Measurements from ENCODE around the gene CCDC187.

Gene CCDC187

DNA sequence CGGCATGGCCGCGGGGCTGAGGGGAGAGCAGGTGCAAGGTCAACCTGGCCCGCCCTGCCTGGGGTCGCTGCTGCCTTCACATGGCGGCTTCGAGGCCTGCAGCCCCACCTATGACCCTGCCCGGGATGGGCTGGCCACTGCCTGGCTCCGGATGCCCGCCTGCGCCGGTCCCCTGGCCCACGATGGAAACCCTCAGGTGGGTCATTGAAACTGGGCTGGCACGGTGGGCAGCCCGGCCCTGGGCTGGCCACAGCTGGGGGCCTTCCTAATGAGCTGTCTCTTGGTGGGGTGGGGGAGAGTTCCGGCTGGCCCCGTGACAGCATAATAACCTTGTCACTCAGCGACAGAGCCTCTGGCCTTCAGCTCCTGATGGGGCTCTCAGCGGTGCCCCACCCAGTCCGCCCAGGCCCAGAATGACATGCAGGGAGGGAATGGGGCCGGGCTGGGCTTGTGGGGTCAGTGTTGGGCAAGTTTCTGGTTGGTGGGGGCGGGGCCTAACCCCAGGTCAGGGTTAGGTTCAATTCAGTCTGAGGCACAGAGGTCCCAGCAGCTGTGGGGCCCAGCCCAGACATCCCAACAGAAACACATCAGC is at the start of gene CCDC187:
TSS of gene CCDC187 (minus strand) at position 270 of the 592 bp plus-strand sequence. CDS start at position 6, 264 bp downstream.
- no peak for DNase-seq

DNA sequence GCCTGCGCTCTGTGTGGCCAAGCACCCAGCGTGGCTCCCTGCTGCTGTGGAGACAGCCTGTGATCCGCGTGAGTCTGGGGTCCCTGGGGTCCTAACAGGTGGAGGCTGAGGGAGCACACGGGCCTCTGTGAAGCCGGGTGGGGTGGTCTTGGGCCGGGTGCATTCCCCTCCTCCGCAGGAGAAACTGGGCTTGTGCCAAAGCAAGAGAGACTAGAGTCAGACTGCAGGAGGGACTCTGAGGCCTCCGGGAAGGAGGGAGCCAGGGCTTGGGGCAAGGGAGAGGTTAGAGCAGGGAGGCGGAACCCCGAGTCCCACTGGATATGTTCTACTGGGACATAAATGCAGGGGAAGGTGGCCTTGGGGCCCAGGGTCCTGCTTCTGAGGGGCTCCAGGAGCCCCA is 49.2 kb upstream of the CCDC187 start:
- DNase-seq, result no peak

DNA sequence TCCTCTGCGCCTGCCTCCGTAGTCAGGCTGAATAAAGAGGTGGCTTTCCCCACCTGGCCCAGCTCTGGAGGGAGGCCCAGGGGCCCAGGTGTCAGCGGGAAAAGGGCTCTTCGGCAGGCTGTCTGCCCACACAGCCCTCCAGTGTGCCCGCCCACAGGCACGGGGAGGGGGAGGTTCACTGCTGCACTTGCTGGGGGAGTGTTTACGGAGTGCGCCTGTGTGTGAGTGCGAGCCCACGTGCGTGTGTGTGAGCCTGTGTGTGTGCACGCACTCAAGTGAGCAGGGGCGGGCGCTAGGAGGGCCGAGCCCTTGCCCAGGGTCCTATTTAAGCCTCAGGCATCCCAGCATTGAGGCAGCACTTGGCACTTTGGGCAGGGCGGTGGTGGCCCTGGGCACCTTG is 48.8 kb upstream of the CCDC187 start:
- DNase-seq, result peak in 1 of 2 experiments; percentile 11

DNA sequence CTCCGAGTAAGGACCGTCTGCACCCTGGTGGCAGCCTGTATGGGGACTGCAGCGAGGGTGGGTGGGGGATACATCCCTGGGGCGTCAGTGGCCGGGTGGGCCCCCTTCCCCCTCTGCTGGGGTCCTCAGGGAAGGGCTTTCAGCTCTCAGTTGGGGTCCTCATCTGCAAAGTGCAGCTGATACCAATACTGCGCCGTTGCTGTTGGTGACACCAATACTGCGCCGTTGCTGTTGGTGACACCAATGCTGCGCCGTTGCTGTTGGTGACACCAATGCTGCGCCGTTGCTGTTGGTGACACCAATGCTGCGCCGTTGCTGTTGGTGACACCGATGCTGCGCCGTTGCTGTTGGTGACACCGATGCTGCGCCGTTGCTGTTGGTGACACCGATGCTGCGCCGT is 48.0 kb upstream of the CCDC187 start:
- peak; percentile 74 to 88 for DNase-seq

DNA sequence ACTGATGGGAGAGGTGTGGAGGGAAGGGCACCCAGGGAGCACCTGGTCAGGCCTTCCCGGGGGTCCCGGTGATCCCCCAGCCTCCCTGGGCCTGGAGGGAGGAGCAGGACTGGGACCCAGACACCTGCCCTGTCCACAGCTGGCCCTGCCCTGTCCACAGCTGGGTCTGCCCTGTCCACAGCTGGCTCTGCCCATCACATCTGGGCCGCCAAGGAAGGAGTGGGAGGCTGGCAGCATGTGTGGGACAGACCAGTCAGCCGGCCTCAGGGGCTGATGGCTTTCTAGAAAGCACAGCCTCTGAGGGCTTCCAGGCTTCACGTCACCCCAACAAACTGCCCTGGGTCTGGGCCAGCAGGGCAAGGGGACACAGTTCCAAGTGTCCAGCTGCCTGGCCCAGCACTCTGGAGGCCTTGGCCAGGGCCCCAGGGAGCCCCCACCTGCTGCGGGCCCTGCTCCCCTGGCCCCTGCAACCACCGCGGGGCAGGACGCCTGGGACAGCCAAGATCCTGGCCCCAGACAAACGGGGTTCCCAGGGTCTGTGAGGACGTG is 47.4 kb upstream of the CCDC187 start:
- no peak for DNase-seq

DNA sequence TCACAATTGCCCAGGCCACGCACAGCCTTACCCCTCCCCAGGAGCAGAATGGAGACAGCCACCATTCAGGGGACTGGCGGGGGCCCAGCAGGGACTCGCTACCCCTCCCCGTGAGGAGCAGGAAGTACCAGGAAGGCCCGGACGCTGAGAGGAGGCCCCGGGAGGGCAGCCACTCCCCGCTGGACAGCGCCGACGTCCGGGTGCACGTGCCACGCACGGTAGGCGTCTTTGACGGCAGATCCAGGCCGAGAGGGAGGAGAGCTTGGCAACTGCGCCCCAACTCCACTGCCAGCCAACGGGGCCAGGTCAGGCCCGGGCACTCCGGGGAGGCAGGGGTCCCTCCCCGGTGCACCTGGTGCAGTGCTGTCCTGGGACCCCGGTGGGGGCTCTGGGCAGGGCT is 45.7 kb upstream of the CCDC187 start:
- DNase-seq, result no peak

DNA sequence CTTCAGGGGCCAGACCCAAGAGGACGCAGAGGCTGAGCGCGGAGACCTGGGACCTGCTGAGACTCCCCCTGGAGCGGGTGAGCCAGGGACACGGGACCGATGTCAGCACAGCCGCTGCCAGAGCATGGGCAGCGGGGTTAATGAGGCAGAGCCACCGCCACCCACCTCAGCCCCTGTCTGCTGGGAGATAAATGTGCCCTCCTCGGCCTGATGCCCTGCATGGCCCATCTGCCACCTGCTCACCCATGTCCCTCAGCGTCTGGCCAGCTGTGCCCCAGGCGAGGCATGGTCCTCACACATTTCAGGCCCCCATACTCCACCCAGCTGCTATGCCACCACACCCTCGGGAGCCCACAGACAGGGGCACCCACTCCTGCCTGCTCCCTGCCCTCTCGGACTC is 44.8 kb upstream of the CCDC187 start:
- DNase-seq, result no peak

DNA sequence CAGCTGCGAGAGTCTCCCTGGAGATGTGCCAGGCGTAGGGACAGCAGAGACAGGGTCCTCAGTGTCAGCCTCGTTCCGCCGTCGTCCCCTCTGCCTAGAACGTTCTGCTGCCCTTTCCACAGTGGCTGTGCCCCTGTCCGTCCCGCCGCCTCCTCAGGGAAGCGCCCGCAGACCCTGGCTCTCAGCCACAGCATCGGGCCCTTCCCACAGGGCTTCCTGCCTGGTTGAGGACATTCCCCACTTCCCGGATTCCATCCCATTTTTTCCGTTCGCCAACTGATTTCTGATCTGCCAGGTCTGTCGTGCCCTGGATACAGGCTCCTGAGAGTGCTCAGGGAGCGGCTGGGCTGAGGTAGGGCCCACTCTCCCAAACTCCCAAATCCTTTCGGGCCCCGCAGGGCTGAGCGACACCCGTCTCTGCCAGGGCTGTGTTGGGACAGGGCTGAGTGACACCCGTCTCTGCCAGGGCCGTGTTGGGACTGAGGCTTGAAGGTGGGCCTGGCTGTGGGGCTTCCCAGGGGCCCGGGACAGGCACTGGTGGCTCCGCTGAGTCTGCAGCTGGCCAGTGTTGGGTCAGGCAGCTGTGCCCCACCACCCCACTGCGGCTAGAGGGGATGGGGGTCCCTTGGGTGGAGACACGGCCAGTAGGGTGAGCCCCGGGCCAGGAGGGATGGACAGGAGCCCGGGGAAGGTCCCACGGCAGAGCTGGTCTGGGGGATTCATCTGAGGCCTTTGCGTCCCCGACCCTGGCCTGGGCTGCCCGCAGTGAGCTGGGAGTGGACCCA is 43.8 kb upstream of the CCDC187 start:
- peak in 1 of 2 experiments; percentile 15 for DNase-seq

DNA sequence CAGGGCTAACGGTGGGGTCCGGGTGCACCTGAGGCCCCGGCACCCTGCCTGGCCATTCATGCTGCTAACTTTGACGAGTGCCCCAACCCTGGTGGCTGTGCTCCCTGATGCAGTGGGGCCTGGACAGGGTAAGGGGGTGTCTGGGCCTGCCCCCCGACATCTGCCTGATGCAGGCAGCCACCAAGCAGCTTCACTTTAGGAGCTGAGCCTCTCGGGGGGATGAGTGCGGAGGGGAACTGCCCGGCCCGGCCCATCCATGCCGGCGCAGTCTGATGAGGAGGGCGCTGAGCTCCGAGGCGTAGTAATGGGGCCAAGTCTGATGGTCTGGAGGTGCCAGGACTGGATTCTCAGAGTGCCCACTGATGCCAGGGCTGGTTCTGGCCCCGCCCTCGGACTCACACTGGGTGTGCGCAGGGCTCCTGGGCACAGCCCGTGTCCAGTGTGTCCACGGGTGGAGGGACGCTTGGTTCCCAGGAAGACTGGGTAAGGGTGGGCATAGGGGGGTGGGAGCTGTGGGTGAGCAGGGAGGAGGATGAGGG is 43.1 kb upstream of the CCDC187 start:
- DNase-seq, result no peak

DNA sequence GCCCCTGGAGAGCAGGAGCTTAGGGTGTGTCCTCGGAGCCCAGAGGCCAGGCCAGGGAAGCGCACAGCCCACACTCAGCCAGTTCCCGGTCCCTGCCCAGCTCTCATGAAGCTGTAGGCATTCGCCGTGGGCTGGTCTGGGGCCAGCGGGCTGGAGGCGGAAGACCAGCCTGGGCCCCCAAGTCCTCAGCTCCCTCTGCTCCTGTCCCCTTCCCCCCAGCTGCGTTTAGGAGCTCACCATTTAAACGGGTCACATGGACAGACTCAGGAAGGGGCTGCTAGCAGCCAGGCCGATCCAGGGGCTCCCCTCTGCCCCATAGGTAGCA is 42.2 kb upstream of the CCDC187 start:
- no peak for DNase-seq

DNA sequence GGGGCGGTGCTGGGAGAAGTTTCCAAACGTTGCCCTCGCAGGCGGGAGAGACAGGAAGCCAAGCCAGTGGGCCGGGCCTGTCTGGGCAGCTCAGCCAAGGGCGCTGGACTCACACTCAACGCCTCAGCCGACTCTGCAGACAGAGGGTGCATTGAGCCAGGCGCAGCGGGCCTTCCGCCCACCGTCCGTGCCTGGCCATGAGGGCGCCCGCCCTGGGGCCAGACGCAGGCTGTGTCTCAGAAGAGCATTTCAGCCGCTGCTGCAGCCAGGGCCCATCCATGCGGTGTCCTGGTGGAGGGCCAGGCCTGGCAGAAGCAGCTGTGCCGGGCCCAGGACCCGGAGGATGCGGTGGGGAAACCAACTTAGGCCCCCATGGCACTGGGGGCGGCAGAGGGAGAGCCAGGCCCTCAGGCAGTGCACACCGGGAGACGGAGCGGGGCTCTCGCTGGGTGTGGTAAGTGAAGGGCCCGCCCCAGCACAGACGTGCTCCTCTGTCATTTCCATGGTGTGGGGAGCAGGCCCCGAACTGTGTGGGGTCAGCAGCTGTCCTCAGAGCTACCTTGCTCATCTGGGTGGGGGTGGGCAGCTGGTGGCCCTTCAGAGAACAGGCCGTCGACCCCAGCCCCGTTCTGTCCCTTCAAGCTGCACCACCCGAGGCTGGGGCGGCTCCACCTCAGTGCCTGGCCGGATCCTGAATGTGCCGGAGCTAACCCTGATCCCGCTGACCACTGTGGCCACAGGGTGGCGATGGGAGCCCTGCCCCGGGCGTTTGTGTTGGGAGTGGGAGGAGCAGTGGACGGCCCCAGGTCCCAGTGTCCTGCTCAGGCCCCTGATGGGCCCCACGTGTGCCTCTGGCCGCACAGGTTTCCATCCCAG is 41.6 kb upstream of the CCDC187 start:
- DNase-seq, result no peak

DNA sequence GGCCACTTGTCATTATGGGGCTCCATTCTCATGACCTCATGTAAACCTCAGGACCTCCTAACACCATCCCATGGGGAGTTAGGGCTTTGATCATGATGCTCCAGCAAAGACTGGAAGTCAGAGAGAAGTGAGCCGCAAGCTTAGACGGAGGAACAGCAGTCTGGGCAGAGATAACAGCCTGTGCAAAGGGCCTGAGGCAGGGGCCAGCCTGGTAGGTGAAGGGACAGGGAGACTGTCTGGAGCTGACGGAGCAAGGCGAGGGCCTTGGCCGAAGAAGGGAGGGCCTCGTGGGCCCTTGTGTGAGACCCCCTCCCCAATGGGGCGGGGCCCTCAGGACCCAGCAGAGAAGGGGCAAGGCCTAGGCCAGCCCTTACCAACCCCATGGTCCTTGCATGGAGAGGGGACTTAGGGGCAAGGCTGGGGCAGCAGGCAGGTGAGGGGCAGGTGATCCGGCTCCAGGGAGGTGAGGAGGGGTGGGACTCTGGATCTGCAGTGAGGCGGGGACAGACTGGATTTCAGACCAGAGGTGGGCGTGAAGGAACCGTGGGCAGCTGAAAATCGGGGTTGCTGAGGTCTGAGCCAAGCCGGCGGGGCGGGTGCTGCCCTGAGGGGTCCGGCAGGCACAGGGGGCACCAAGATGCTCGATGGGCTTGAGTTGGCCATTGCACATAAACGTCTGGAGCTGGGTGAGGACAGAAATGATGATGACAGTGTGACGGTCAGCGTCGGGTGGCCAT is 40.8 kb upstream of the CCDC187 start:
- no peak for DNase-seq

DNA sequence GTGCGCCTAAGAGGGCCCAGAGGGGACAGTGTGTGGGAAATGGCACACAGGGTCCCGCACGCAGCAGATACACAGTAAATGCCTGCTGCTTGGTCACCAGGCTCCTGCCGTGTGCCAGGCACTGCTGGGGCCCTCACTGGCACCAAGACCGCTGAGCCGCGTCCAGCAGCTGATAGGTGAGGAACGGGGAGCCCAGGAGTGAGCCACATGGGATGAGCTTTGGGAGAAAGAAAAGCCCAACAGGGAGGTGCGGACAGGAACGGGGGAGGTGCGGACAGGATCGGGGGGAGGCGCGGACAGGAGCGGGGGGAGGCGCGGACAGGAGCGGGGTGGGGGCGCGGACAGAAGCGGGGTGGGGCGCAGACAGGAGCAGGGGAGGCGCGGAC is 40.0 kb upstream of the CCDC187 start:
- DNase-seq, result no peak

DNA sequence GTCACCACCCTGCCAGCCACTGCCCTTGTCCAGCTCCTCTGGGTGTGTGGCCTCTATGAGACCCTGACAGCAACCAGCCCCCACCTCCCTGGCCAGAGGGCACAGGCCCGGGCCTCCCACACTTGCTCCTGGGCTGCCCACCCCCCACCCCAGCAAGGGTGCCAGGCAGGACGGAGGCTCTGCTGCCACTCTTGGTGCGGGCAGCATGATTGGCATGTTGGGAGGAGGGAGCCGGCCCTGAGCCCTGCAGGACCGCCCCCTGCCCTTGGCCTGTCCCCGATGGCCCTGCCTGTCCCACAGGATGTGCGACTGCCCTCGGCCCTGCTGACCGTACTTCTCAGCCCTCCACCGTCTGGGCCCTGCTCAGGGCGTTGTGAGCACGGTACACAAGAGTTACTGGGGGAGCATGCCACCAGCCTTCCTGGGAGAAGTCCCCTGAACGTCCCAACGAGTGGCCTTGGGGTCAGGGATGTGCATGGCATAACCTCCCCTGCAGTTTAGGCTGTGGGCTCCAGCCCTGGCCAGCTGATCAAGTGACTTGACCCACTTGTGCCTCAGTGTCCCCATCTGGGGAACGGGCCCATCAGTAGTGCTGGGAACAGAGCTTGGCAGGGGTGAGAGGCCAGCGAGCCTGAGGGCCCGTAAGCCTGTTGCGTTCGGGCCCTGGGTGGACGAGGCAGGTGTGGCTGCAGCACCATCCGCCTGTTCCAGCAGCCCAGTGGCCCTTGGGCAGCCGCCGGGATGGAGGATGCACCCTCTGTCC is 39.4 kb upstream of the CCDC187 start:
- no peak for DNase-seq

DNA sequence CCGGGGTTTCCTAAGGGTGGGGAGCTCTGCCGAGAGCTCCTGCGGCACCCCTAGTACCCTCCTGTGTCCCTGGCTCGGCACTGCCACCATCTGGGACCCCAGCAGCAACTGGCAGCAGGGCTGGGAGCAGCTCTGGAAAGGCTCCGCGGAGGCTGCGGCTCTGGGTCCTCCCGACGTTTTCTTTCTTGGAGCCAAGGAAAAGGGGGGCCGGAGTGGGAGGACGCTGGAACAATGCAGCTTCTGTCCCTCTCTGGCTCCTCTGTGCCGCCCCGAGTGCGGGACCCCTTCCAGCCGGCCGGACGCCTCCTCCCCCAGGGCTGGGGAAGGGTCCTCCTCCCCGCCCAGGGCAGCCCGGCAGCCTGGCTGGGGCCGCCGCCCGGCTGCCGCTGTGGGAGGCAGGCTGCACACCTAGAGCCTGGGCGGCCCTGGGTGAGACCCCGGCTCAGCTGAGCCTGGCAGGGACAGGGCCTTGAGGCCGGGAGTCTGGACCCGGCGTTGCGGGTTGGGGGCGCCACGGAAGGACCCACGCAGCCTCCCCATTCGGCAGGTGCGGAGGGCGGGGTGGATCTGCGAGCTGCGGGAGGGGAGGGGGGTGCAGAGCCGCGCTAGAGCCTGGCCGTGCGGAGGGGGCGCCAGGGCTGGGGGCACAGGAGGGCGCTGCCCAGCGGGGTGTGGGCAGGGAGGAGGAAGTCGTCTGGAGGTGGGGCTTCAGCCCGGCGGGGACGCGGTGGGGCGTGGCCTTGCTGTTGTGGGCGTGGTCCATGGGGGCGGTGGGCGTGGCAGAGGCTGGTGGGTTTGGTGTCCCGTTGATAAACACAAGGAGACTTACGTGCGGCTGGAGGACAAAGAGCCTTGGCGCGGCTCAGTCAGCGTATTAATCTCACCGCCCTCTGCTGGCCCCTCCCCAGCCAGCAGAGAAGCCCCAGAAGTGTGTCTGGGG is 38.6 kb upstream of the CCDC187 start:
- peak; percentile 35 to 39 for DNase-seq

DNA sequence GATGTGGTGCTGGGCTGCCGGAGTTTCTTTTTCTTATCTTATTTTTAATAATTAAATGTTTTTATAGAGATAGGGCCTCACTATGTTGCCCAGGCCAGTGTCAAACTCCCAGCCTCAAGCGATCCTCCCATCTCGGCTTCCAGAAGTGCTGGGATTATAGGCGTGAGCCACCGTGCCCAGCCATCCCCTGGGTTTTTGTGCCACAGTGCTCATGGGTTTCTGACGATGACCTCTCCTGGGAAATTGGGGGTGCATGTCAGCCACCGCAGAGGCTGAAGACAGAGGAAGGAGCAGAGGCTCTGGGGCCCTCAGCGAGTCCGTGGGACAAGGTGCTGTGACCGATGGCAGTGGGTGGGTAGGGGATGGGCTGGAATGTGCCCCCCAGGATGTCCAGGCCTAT is 37.9 kb upstream of the CCDC187 start:
- no peak for DNase-seq

DNA sequence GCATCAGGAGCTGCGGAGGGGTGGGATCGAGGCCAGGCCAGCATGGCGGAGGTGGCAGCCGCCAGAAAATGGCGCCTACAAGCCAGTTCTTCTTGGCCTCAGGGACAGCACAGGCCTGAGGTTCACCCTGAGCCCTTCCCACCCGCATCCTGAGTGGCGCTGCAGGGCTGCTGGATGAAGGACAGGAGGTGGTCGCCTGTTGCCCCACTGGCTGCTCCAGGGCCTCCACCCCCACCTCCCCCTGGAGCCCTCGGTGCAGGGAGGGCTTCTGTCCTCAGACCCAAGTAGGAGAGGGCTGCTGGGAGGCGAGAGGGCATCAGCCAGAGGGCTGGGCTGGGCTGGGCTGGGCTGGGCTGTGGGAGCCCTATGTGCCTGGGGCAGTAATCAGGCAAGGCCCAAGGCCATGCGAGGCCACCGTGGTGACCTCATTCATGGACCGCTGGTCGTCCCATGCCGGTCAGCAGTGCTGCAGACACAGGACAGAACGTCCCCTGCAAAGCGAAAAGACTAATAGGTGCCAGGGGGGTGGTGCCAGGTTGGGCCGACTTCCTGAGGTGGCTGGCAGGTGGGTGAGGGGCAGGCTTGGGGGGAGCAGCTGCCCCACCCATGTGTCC is 37.3 kb upstream of the CCDC187 start:
- no peak for DNase-seq

DNA sequence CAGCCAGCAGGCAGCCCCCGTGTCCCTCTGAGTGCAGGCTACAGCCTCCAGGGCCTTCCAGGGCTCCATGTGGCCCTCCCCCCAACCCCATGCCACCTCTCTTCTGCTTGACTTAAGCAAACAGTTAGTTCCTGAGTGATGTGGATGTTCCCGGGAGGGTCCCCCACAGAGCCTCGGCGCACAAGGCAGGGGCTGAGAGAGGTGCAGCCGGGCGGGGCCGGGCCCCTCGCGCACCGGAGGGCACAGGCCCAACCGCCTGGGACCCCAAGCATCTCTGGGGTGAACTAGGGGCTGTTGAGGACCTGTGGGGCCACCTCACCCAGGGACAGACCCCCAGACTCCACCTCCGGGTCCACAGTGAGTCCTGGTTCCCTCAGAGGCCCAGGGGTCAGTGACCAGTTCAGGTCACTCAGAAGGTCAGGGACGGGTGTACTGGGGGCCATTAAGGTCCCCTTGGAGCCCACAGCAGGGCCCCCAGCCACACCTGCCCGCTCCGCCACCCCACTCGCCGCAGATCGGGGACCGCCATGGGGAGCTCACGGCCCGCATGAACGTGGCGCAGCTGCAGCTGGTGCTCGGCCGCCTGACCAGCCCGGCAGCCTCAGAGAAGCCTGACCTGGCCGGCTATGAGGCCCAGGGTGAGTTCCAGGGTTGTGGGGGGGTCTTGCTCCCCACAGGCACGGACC is 36.6 kb upstream of the CCDC187 start:
- DNase-seq, result no peak

DNA sequence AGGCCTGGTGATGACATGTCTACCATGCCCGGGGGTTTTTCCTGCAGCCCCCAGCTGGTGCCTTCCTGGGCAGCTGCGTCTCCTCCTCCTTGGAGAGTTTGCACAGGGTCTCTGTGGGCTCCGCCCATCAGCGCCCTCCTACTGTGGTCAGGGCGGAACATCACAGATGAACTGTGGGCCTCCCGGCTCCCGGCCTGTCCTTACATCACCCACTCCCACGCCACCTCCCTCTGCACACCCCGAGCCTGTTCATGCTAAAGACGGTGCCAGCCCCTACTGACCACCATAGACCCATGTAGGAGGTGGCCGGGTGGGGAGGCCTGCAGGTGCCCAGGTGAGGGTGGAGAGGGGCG is 36.0 kb upstream of the CCDC187 start:
- no peak for DNase-seq

All from NCI-H2081 (cell line).